Adrenal gland (tissue), 5 donors: ENCODE data around the gene MYLK3.
"Not testable (repeated sequence)": the region's sequence is repeated elsewhere in the genome, so short reads cannot be mapped to it uniquely, and the experiment has no call there.

Experiments used
- CTCF ChIP-seq, 6 experiments: fragments of 450-650 bp in 4 of 6; fragments of 200-600 bp in 2 of 6; sonication (generic) in 1 of 6; IDR thresholded peaks; 1 replicate in 5 of 6; 2 replicates in 1 of 6; pipeline versions ENCODE4 v1.5.1 to v1.8.0; 2016 to 2021; ENCODE audit warnings: antibody characterized with exemption in 6 of 6, mild to moderate bottlenecking in 2 of 6, moderate library complexity in 1 of 6
- POLR2A ChIP-seq, 2 donors: fragments of 450-650 bp; IDR thresholded peaks; one replicate each; pipeline ENCODE4 v1.6.1; 2017; ENCODE audit warnings: antibody characterized with exemption in 2 of 2, mild to moderate bottlenecking in 2 of 2, moderate library complexity in 1 of 2
- donor health status: DM: no; HTN: no; CAD: no.

- not testable (repeated sequence) for TF ChIP-seq CTCF, POLR2A (IDR thresholded peaks at IDR 0.05)
Measured at GRCh38 chr16:46784569-46784968, 36.4 kb upstream of the MYLK3 start.
